GM13976 (cell line): Measurements from ENCODE around the gene PCDH17.

Experiments used
- DNase-seq: peaks from one replicate; pipeline ENCODE4 v3.0.0; 2012; ENCODE audit warnings: low spot score
- CTCF ChIP-seq: IDR thresholded peaks from 2 replicates; pipeline ENCODE4 v1.5.1; 2012; ENCODE audit warnings: borderline replicate concordance, mild to moderate bottlenecking; ENCODE audit not compliant: insufficient read depth; ENCODE audit errors: extremely low read depth, missing control alignments, control extremely low read depth
- in situ Hi-C: fragments of 300-500 bp; cut with MboI; formaldehyde crosslinking; loops from one replicate; pipeline ENCODE4 v1.12.0; 2022; ENCODE audit warnings: low sequenced_read_pairs, mixed read lengths, inconsistent platforms; ENCODE audit not compliant: unreplicated experiment

Gene PCDH17

GRCh38 chr13:57673197-57673596 lies 41.7 kb downstream of the PCDH17 start:
- no peak for DNase-seq
- TF ChIP-seq CTCF = no peak
- in situ Hi-C loops = no loop called here

DNA sequence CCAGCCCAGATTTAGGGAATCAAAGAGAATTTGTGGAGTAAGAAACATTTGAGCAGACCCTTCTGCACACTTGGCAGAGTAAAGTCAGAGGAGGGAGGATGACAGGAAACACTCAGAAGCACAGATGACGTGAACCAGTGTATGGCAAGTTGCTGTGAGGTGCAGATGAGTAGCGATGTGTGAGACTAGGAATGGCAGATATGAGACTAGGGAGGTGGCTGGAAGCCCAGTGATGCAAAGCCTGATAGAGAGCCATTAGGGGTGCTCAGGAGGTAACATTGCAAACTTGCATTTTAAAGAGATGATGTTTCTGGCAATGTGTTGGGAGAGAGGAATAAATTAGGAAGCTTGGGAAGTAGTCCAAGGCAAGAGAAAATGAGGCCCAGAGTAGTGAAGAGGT lies 44.0 kb downstream of the PCDH17 start:
- TF ChIP-seq CTCF = no peak
- in situ Hi-C loops = no loop called here
- DNase-seq = no peak

DNA sequence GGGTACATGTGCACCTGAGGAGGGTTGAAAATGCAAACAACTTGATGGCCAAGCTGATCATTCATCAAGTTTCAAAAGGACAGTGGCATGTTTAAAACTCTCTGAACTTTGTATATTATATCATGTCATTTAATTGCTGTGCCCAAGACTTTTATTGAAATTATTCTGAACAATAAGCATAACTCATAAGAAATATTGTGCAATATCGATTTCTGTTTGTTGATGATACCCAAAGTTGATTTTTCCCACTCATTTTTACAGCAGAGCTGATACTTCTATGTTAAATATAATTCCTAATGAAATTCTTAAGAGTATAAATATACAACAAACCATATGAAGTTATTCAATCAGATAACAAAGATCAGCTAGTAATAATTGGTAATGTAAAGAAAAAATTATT lies 49.1 kb downstream of the PCDH17 start:
- DNase-seq = no peak
- in situ Hi-C loops = no loop called here
- no peak for TF ChIP-seq CTCF

- no peak for TF ChIP-seq CTCF
- in situ Hi-C loops = no loop called here
- DNase-seq = no peak
Observed at GRCh38 chr13:57682128-57682716, 50.7 kb downstream of the PCDH17 start.

- no peak for DNase-seq
- in situ Hi-C loops = no loop called here
- no peak for TF ChIP-seq CTCF
Observed at GRCh38 chr13:57698851-57699250, 67.3 kb downstream of the PCDH17 start.

GRCh38 chr13:57704031-57704430 lies 72.5 kb downstream of the PCDH17 start:
- no peak for TF ChIP-seq CTCF
- in situ Hi-C loops = no loop called here
- no peak for DNase-seq
